CD4-positive, alpha-beta T cell treated with Interleukin-4 for 4 hours (primary cell): ENCODE data around the gene VTI1A.
"Not testable (repeated sequence)": the region's sequence is repeated elsewhere in the genome, so short reads cannot be mapped to it uniquely, and the experiment has no call there.

ENCODE experiments used
- DNase-seq: peaks from one replicate; pipeline ENCODE4 v3.0.0-alpha.2; 2020

VTI1A gene

DNA sequence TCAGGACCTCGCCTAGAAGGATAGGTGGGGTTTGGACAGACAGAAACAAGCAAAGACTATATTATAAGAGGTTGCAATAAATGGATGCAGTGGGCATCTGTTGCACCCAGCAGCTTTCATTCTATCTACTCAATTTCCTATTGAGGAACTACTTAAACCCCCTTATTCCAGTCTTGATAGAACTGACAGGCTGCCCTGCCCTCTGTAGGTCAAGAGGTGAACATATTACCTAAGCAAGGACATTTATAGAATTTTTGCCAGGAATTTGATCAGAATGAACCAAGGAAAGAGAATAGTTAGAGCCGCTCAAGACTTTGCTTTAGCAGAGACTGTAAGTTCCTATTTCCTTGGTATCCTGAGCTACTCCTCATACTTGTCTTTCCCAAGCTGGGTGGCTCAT lies 9.5 kb downstream of the VTI1A start:
- DNase-seq: no peak

DNA sequence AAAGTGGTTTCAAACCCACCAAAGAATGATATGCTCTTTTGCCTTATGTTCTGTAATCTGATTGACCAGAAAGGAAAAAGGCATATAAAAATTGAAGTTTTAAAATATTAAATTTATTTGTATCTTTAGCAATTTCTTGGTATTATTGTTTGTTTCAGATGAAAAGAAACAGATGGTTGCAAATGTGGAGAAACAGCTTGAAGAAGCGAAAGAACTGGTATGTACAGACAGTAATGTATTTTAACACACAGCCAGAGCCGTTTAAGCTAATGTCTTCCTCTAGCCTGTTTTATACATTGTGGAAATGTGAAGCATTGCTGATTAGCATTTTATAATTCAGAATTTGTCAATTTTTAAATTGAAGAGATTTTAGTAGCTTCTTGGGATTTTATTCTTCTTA lies 13.4 kb downstream of the VTI1A start:
- no peak for DNase-seq

DNA sequence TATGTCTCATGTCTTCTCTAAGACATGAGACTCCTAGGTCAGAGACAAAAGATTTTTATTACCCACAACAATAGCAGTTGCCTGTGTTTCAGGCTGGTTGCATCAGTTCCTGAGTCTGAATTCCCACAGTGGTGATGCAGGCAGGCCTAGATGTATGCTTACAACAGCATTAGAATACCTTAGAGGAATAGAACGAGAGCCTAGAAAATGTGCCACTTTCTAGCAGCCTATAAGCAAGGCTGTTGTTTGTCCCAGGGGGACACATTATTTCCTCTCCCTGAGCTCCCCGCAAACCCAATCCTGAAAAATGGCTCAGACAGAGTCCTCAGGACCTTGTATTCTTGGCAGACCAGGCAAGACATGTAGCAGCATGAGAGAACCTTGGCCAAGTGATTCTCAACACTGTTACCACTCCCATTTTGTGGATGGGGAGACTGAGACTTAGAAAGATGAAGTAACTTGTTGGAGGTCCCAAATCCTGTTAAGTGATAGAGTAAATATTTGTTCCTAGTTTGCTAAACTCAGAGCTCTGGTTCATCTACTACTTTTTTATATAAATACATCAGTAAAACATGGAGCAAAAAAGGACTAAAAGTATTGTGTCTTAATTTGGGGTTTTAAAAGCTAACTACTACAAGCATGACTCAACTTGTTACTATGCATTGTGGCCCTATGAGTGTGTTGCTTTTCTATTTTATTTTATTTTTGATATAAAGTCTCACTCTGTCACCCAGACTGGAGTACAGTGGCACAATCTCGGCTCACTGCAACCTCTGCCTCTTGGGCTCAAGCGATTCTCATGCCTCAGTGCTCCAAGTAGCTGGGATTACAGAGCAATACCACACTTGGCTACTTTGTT lies 14.2 kb downstream of the VTI1A start:
- no peak for DNase-seq

DNA sequence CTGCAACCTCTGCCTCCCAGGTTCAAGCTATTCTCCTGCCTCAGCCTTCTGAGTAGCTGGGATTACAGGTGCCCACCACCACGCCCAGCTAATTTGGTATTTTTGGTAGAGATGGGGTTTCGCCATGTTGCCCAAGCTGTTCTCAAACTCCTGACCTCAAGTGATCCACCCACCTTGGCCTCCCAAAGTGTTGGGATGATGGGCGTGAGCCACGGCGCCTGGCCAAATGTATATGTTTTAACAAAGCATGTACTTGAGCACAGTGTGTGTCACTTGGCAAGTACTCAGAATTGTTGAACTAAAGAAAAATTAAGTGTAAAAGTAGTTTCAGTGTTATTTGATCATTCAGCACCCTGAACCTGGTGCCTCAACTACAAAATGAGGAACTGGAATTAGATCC lies 17.1 kb downstream of the VTI1A start:
- DNase-seq: not testable (repeated sequence)

DNA sequence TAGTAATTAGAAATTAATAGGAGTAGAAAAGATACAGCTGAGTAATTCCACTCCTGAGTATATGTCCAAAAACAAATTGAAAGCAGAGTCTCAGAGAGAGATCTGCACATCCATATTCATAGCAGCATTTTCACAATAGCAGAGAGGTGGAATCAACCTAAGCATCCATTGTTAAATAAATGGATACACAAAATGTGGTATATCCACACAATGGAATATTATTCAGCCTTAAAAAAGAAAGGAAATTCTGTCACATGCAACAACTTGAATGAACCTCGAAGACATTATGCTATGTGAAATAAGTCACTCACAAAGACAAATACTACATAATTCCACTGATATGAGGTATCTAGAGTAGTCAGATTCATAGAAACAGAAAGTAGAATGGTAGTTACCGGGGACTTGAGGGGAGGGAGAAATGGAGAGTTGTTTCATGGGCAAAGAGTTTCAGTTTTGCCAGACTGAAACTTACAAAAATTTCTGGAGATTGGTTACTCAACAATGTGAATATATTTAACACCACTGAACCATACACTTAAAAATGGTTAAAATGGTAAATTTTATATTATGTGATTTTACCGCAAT lies 18.4 kb downstream of the VTI1A start:
- no peak for DNase-seq

DNA sequence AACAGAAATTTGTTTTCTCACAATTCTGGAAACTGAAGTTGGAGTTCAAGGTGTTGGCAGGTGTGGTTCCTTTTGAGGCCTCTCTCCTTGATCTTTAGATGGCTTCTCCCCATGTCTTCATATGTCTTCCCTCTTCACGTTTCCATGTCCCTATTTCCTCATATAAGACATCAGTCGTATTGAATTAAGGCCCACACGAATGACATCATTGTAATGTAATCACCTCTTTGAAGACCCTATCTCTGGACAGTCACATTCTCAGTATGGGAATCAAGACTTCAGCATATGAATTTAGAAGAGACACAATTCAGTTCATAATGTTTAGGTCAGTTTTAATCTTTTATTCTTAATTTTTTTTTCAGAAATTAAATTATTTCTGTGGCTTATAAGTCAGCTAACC lies 19.8 kb downstream of the VTI1A start:
- no peak for DNase-seq

DNA sequence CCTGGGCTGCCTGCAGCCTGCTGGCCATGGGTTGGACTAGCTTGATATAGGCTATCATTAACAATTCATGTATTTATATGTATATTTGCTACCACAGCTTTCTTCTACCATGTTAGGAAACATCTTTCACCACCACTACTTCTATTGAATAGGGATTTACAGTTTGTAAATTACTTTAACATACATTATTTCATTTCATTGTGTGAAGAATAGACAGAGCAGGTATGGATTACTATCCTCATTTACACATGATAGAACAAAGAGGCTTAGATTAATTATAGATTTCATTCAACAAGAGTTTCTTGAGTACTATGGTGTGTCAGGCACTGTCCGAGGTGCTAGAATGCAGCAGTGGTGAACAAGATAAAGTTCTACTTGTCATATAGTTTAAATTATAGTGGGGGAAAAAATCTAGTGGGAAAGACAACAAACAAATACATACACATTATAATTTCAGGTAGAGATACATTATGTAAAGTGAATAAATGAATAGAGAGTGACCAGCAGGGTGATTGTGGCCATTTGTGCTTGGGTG lies 20.6 kb downstream of the VTI1A start:
- no peak for DNase-seq

DNA sequence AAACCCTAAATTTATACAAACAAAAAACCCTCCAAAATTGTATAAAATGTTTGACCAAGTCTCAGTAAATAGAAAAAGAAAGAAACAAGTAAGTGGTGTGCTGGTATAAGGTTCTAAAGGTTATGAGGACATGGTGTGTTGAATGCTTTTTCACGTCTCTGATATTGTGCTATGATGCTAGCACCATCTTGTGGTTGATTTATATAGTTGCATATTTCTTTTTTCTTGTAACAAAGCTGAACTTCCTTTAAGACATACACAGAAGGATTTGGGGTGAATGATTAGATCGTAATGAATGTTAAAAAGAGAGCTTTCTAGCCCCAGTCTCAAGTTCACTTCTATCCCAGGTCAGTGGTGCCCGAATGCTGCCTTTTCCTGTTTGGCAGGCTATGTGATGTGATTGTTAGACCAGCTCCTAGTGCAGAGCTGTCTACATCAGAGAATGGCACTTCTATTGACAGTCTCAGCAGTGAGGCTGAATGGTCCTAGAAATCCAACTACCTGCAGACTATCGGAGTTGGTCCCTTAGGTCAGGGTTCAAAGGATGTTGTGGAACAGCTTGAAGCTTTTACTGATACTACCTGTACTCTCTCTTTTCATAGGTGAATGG lies 25.0 kb downstream of the VTI1A start:
- peak; percentile 55 for DNase-seq

DNA sequence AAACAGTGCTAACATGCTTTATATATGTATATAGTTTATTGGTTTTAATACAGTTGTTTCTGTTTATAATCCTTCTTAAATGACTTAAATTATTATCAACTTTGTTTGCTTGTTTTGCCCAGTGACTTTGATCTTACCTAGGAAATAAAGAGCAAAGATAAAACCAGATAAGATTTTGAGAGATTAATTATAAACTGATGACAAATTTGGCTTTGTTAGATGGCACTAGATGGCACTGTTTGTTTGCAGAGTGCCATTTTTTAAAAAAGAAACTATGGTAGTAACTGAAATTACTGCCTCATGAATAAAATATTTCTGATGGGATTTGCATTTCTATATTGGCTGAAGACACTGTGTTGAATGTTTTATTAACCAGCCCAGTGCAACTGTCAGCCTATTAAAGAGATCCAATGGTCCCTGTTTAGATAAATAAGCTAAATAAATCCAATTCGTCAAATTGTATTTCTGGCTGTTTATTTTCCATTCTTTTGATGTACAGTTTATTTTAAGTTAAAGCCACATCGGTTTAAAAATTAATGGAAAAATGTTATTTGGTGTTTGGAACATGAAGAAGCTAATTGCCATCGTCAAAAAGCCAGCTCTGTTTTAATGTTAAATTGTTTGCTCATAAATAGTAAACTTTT lies 28.7 kb downstream of the VTI1A start:
- peak; percentile 6 for DNase-seq

DNA sequence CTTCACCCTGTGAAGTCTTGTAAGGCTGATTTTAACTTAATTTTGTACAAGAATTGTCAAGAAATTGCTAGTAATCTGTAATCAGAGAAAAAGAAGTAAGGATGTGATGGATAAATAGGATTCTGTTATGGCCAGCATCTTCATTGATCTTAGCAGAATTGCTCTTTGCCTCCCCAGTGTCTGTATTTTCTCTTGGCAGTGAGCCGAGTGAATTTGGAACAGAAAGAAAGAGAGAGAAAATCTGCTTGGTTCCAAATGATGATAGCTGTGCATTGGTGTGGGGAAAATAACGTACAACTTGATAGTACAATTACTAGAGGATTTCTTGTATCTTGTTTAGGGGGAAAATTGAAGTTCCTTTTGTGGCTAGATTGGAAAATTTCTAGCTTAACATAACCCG lies 34.6 kb downstream of the VTI1A start:
- no peak for DNase-seq

DNA sequence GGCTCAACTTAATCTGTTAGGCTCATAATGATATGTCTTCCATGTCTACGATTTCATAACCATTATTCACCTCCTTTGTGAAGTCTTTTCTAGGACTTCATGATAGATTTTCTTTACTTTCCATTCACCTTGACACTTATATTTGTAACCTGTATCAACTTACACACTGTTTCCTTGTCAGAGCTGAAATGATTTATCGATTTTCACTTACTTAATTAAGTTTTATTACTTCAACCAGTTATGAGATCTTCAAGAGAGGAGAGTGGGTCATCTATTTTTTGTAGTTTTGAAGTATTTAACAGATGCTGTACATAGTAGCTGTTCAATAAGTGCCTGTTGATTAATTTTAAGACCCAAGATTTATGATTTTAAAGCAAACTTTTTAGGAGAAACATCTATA lies 37.4 kb downstream of the VTI1A start:
- DNase-seq: no peak

DNA sequence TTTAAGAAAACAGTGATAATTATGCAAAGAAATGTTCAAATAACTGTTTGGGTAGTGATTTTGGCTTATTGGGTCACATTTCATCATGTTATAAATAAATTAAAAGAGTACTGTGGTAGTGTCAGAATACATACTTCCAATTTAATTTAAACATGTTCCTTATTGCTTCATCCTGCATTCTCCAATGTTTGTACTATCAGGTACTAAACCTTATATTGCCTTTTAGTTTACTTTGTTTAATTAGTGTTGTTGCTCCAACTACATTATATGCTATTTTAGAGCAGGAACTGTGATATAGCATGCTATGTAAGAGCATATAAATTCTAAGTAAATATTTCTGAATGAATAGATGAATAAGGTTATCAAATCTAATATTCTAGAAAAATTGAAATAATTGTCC lies 40.9 kb downstream of the VTI1A start:
- DNase-seq: no peak

DNA sequence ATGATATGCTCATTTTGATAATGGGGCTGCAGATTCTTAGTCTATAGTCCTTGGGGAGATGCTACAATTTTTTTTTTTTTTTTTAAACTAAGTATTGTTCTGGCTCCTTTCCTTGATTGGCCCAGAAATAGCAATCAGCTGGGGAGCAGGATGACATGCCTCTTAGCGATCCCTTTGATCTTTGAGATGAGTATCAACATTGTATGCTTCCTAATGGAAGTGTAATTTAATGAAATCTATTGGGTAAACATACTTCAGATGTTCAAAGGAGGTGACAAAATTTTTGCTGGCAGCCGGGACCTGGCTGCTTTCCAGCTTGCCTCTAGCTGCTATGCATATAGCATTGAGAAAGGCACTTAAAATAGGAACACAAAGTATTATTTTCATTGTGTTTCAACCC lies 43.5 kb downstream of the VTI1A start:
- DNase-seq: no peak

DNA sequence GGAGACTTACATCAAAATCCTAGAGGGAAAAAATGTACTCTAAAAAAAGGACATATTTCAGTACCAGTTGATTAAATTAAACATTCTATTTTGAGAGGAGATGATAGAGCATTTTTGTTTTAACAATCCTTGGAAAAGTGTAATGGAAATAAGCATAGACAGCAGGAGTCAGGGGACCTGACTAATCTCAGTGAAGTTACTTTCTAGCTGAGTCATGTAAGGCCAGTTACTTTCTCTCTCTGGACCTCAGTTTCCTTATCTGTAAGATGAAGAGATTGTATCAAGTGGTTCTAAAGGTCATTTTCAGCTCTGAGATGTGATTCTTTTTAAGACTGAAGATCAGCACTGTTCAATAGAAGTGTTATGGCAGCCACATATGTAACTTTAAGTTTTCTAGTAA lies 44.1 kb downstream of the VTI1A start:
- no peak for DNase-seq

DNA sequence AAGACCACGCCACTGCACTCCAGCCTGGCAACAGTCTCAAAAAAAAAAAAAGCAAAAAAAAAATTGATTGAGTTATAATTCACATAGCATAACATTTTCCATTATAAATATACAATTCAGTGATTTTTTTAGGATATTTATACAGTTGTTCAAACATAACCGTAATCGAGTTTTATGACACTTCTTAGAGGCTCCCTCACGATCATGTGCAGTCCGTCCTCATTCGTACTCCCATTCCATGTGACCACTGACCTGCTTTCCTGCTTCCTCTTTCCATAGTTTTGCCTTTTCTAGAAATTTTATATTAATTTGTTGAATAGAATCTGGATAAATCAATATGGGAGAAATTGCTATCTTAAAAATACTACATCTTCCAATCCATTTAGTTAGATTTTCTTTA lies 45.7 kb downstream of the VTI1A start:
- DNase-seq: no peak

DNA sequence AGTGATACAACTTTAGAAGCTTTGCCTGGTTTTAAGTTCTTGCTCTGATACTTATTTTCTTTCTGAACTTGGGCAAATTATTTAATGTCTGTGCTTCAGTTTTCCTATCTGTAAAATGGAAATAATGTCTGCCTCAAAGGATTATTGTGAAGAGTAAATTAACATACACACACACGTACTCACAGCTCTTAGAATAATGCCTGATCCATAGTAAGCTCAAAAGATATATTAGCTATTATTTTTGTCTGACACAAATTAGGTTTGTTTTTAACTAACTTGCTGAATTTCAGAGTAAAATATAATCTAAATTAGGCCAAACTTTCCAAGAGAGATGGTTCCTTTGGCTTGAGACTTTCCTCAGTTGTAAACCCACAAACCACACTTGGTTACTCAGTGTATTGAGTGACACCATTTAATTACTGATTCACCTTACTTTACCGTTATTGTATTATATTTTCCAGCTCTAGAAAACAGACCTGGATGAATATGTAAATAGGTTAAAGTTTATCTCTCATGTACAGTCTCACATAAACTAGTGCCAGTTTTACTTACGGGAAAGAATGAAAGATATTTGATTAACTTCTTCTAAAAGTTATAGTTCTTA lies 50.4 kb downstream of the VTI1A start:
- no peak for DNase-seq

DNA sequence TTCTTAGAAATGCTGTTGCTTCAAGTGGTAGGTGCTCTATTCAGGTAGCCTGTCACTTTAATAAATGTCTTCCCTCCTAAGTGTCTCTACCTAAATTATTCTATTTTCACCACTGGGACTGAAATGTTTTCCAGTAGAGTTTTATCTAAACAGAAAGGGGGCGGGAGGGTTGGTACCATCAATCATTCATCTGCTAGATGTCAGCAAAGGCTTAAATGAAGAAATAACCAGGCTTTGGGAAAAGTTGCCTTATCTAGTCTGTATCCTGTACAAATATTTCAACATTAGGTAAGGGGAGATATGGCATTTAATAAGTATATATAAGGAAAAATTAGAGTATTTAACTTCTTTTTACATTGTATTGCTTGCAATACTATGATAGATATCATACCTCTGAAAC lies 51.8 kb downstream of the VTI1A start:
- no peak for DNase-seq

DNA sequence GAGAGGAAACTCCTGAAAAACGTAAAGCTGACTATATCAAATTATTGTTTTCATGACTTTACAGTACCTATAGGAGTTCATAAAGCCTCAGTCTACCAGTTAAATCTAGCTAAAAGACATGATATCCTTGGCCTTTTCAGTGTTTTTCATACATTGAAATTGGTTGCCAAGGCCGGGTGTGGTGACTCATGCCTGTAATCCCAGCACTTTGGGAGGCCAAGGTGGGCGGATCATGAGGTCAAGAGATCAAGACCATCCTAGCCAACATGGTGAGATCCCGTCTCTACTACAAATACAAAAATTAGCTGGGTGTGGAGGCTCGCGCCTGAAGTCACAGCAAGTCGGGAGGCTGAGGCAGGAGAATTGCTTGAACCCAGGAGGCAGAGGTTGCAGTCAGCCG lies 53.0 kb downstream of the VTI1A start:
- not testable (repeated sequence) for DNase-seq

DNA sequence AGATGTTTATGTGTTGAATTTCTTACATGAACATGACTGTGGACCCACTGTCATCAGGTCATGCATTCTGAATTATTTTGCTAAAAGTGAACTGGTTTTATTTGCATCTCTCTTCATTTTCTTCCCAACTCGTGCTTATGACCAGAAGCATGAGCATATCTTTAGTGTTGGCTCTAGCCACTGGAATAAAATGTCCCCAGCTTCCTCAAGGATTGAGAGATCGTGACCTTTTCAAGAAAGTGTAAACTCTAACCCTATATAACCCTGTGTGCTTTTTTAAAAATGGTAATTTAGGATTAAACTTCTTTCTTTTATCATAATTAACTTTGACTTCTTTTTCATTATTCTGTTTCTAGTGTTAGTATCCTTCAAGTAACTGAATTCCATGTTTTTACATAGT lies 55.5 kb downstream of the VTI1A start:
- no peak for DNase-seq

DNA sequence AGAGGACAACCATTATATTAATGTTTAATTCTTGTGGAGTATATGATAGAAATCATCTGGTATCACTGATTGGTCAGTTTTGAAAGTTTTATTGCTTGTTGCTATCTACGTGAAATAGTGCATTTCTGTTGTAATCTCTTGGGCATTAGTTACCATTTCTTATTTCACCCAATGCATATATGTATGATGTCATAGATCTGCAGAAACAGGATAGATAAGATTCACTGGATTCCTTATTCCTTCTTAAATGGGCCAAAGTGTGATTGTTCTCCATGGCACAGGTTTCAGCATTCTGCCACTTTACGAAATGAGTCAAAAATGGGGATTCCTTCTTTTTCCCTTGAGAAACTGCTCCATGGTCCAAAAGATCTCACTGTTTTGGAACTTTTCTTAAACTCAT lies 56.6 kb downstream of the VTI1A start:
- DNase-seq: no peak

DNA sequence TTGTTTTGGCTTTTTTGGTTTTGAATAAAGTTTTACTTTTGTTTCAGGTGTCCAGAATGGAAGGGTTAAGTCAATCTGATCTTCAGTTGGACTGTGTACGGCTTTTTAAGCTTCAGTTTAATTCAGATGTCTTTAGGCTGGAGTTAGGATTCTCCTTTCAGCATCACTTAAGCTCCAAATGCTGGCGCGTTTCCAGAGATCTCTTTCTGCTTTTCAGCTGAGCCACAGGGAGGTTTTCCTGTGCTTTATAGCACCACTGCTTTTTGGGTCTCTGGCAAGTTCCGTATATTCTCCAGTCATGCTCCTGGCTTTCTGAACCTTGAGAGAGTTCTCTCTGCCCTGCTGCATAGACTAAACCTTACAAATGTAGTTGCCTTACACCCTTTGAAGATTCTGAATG lies 60.0 kb downstream of the VTI1A start:
- DNase-seq: no peak

DNA sequence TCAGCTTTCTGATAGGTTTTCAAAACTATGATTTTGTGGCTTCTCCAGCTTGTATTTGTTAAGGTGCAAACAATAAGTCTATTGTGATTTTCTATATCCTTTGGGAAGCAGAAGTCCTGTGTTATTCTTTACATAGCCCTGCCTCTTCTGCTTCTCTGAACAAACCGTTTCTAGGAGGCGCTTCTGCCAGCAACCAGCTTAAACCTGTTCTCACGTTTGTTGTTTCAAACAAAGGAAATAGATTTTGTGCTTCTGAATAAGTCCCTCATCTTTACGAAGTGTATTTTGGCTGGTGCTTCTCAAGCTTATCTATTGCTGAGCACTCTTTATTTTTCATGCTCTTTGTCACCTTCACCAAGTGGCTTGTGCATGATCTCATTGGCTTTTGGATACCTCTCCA lies 61.0 kb downstream of the VTI1A start:
- DNase-seq: no peak
